HK-2 (cell line): ENCODE data around the gene PAH.

Experiments
- DNase-seq: peaks from one replicate; pipeline ENCODE4 v3.0.0-alpha.2; 2018; ENCODE audit not compliant: unreplicated experiment

PAH gene

GRCh38 chr12:102816816-102817434 lies 100.1 kb downstream of the PAH start:
- DNase-seq, result no peak

GRCh38 chr12:102814691-102815367 lies 102.2 kb downstream of the PAH start:
- no peak for DNase-seq

GRCh38 chr12:102812344-102812743 lies 104.7 kb downstream of the PAH start:
- DNase-seq, result no peak

GRCh38 chr12:102811110-102811737 lies 105.8 kb downstream of the PAH start:
- peak; percentile 28 for DNase-seq

- DNase-seq, result no peak
These were observed 108.6 kb downstream of the PAH start for GRCh38 chr12:102808412-102808811.

GRCh38 chr12:102806592-102806991 lies 110.5 kb downstream of the PAH start:
- no peak for DNase-seq

GRCh38 chr12:102806110-102806509 lies 110.9 kb downstream of the PAH start:
- DNase-seq, result no peak

GRCh38 chr12:102800565-102800964 lies 116.5 kb downstream of the PAH start:
- no peak for DNase-seq

GRCh38 chr12:102799229-102799628 lies 117.8 kb downstream of the PAH start:
- no peak for DNase-seq

GRCh38 chr12:102797528-102797927 lies 119.5 kb downstream of the PAH start:
- no peak for DNase-seq

GRCh38 chr12:102793921-102794320 lies 123.1 kb downstream of the PAH start:
- DNase-seq, result no peak
